Measurements from ENCODE around the gene C2CD4A.

- no peak for TF ChIP-seq POLR2A (IDR thresholded peaks at IDR 0.05; ENCODE audit: low read depth, low read length)
- no peak for TF ChIP-seq POLR2AphosphoS5 (IDR thresholded peaks at IDR 0.05; ENCODE audit: low read depth, low read length)
- no peak for TF ChIP-seq TAF1 (IDR thresholded peaks at IDR 0.05; ENCODE audit: borderline replicate concordance, low read depth, low read length)
Observed at GRCh38 chr15:62050115-62050514, 16.7 kb upstream of the C2CD4A start.

Data from GM12892 (cell line).